ENCODE measurements around the gene ENDOG. TPM values are rescaled to one million over a fixed set of nuclear protein-coding genes. Genes with fewer than 3 reads are reported as not detected.

Gene ENDOG
- total and polyA plus RNA-seq, 3 donors from 2014 or later, result 28.9 to 33.9 (median 30.4) TPM

DNA sequence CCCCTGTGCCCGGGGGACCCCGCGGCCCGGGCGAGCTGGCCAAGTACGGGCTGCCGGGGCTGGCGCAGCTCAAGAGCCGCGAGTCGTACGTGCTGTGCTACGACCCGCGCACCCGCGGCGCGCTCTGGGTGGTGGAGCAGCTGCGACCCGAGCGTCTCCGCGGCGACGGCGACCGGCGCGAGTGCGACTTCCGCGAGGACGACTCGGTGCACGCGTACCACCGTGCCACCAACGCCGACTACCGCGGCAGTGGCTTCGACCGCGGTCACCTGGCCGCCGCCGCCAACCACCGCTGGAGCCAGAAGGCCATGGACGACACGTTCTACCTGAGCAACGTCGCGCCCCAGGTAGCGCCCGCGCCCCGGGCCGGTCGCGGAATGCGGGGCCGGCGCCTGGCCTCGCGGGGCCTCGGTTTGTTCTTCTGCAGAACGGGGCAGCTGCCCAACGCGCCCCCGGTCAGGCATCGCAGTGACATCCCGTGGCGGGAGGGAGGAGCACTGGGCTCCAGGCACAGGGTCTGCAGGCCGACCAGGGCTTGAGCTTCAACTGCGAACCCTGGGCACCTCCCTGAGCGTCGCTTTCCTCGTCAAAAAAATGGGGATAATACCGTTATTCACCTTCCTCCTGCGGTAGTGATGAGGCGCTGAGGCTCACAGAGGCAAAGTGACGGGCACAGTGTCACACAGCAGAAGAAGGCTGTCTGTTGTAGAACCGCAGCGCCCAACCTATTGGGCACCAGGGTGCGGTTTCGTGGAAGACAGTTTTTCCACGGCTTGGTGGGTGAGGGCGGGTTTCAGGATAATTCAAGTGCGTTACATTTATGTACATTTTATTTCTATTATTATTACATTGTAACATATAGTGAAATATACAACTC is 777 bp downstream of the ENDOG start:
- DNase-seq, result peak; percentile 32
- H3K9me3 ChIP-seq, result no peaks in the 10 kb centered on the region
- H3K27ac ChIP-seq, result peak overlapping the region in 1 of 2 donors; percentile 86
- H3K4me3 ChIP-seq, result peak overlapping the region; percentile 66
- H3K4me1 ChIP-seq, result no peaks in the 10 kb centered on the region
- WGBS, 2 donors, result 11 to 22% methylated on average over 15 to 74 of the region's 90 CpGs
- no peak for TF ChIP-seq POLR2A (IDR thresholded peaks at IDR 0.05)
- TF ChIP-seq, protein P1, sequence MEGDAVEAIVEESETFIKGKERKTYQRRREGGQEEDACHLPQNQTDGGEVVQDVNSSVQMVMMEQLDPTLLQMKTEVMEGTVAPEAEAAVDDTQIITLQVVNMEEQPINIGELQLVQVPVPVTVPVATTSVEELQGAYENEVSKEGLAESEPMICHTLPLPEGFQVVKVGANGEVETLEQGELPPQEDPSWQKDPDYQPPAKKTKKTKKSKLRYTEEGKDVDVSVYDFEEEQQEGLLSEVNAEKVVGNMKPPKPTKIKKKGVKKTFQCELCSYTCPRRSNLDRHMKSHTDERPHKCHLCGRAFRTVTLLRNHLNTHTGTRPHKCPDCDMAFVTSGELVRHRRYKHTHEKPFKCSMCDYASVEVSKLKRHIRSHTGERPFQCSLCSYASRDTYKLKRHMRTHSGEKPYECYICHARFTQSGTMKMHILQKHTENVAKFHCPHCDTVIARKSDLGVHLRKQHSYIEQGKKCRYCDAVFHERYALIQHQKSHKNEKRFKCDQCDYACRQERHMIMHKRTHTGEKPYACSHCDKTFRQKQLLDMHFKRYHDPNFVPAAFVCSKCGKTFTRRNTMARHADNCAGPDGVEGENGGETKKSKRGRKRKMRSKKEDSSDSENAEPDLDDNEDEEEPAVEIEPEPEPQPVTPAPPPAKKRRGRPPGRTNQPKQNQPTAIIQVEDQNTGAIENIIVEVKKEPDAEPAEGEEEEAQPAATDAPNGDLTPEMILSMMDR (IDR thresholded peaks at IDR 0.05), result no peak
- intact Hi-C loops (cut with DNase I; ENCODE audit: low total_unique reads), result no loop called here
- H3K36me3 ChIP-seq (ENCODE audit: low read depth, missing control alignments), result no peaks in the 10 kb centered on the region
- H3K27me3 ChIP-seq, result no peaks in the 10 kb centered on the region

GRCh38 chr9:128819716-128820664 is 1.7 kb downstream of the ENDOG start:
- intact Hi-C loops (cut with DNase I; ENCODE audit: low total_unique reads), result no loop called here
- Histone ChIP-seq H3K27me3 (no peaks in the 10 kb centered on the region), H3K4me1 (no peaks in the 10 kb centered on the region), H3K9me3 (no peaks in the 10 kb centered on the region), H3K4me3 (peak overlapping the region in 1 of 2 donors; percentile 66), H3K27ac (no peak overlapping the region), H3K36me3 (ENCODE audit: low read depth, missing control alignments) (no peaks in the 10 kb centered on the region)
- 70 to 74% methylated on average over 12 to 18 of the region's 18 CpGs for WGBS, 2 donors
- TF ChIP-seq POLR2A (IDR thresholded peaks at IDR 0.05), result no peak
- TF ChIP-seq, protein P1 (IDR thresholded peaks at IDR 0.05), result no peak
- no peak for DNase-seq

- no peaks in the 10 kb centered on the region for H3K36me3 ChIP-seq (ENCODE audit: low read depth, missing control alignments)
- no peaks in the 10 kb centered on the region for H3K4me1 ChIP-seq
- H3K4me3 ChIP-seq, result no peak overlapping the region
- no peak overlapping the region for H3K27ac ChIP-seq
- no peak for TF ChIP-seq POLR2A (IDR thresholded peaks at IDR 0.05)
- TF ChIP-seq, protein P1 (IDR thresholded peaks at IDR 0.05), result no peak
- intact Hi-C loops (cut with DNase I; ENCODE audit: low total_unique reads), result no loop called here
- 87 to 89% methylated on average over 21 to 23 of the region's 24 CpGs for WGBS, 2 donors
- no peak for DNase-seq
- H3K9me3 ChIP-seq, result no peaks in the 10 kb centered on the region
- no peaks in the 10 kb centered on the region for H3K27me3 ChIP-seq
Measured at GRCh38 chr9:128820665-128821583, 2.6 kb downstream of the ENDOG start.

- Histone ChIP-seq H3K4me3 (no peak overlapping the region), H3K36me3 (ENCODE audit: low read depth, missing control alignments) (no peaks in the 10 kb centered on the region), H3K4me1 (no peaks in the 10 kb centered on the region), H3K27me3 (no peaks in the 10 kb centered on the region), H3K9me3 (no peaks in the 10 kb centered on the region), H3K27ac (no peak overlapping the region)
- intact Hi-C loops (cut with DNase I; ENCODE audit: low total_unique reads), result no loop called here
- TF ChIP-seq POLR2A (IDR thresholded peaks at IDR 0.05), result no peak
- TF ChIP-seq, protein P1 (IDR thresholded peaks at IDR 0.05), result no peak
- DNase-seq, result no peak
- WGBS, 2 donors, result 88 to 94% methylated on average over 9 to 16 of the region's 16 CpGs
Measured at GRCh38 chr9:128821584-128822406, 3.5 kb downstream of the ENDOG start.

Measured in testis (tissue), 3 donors.